SU-DHL-6 (cell line): ENCODE measurements around the gene PDHB.

Experiments
- H2AFZ ChIP-seq: fragments of 200-600 bp; sonication (generic); 2 replicates; pipeline ENCODE4 v1.6.1; 2014; ENCODE audit warnings: low read depth, mild to moderate bottlenecking, moderate library complexity, mixed read lengths, antibody characterized with exemption, low read length; ENCODE audit not compliant: severe bottlenecking
- H3F3A ChIP-seq: fragments of 200-600 bp; shearing (Covaris generic); 2 replicates; pipeline ENCODE4 v1.6.0; 2016; ENCODE audit warnings: antibody characterized with exemption, mild to moderate bottlenecking; ENCODE audit not compliant: insufficient read depth
- H3K27ac ChIP-seq: fragments of 200-600 bp; sonication (generic); 2 replicates; pipeline ENCODE4 v1.5.1; 2016; ENCODE audit warnings: low read depth, mild to moderate bottlenecking, low read length, moderate library complexity, mixed read lengths
- H3K27me3 ChIP-seq: fragments of 200-600 bp; sonication (generic), shearing (Covaris generic); 2 replicates; pipeline ENCODE4 v1.6.0; 2014; ENCODE audit warnings: mild to moderate bottlenecking, low read length
- H3K36me3 ChIP-seq: fragments of 200-600 bp; sonication (generic); 2 replicates; pipeline ENCODE4 v1.6.1; 2014; ENCODE audit warnings: mild to moderate bottlenecking, low read length, mixed read lengths
- H3K4me2 ChIP-seq: fragments of 300-600, 200-600 bp; shearing (Covaris generic), sonication (generic); 2 replicates; pipeline ENCODE4 v1.6.0; 2014; ENCODE audit warnings: low read length, low read depth, mild to moderate bottlenecking; ENCODE audit not compliant: poor library complexity, severe bottlenecking
- H3K4me3 ChIP-seq: fragments of 200-600 bp; sonication (generic); 2 replicates; pipeline ENCODE4 v1.5.1; 2014; ENCODE audit warnings: antibody characterized with exemption, low read length, mild to moderate bottlenecking, mixed read lengths; ENCODE audit not compliant: insufficient read depth, poor library complexity, severe bottlenecking
- H3K79me2 ChIP-seq: fragments of 200-600 bp; sonication (generic); 2 replicates; pipeline ENCODE4 v1.6.1; 2014; ENCODE audit warnings: mild to moderate bottlenecking, low read length, moderate library complexity; ENCODE audit not compliant: insufficient read depth
- H3K9ac ChIP-seq: fragments of 200-600 bp; sonication (generic); 2 replicates; pipeline ENCODE4 v1.7.0; 2014; ENCODE audit warnings: mild to moderate bottlenecking, low read length
- H3K9me2 ChIP-seq: fragments of 200-600 bp; sonication (generic); replicated peaks from 2 replicates; pipeline ENCODE4 v1.6.1; 2014; ENCODE audit warnings: low read length; ENCODE audit not compliant: insufficient read depth
- H3K9me3 ChIP-seq: fragments of 200-600 bp; sonication (generic); 2 replicates; pipeline ENCODE4 v1.6.1; 2014; ENCODE audit warnings: low read length, mixed read lengths; ENCODE audit not compliant: insufficient read depth
- H4K20me1 ChIP-seq: fragments of 200-600 bp; sonication (generic); 2 replicates; pipeline ENCODE4 v1.6.1; 2014; ENCODE audit warnings: low read depth, mild to moderate bottlenecking, antibody characterized with exemption, low read length, moderate library complexity, mixed read lengths
- EZH2phosphoT487 ChIP-seq: fragments of 200-600 bp; sonication (generic), shearing (Covaris generic); conservative IDR thresholded peaks from 2 replicates; pipeline ENCODE4 v1.6.1; 2018; ENCODE audit warnings: mild to moderate bottlenecking, antibody characterized with exemption, low read length, moderate library complexity, mixed read lengths
- TF ChIP-seq, protein P1 (sequence below): fragments of 200-600 bp; sonication (generic); IDR thresholded peaks from one replicate; pipeline ENCODE4 v1.5.1; 2017; ENCODE audit warnings: antibody characterized with exemption, mild to moderate bottlenecking, low read length, moderate library complexity; ENCODE audit not compliant: insufficient read depth, poor library complexity, severe bottlenecking

The PDHB gene

DNA sequence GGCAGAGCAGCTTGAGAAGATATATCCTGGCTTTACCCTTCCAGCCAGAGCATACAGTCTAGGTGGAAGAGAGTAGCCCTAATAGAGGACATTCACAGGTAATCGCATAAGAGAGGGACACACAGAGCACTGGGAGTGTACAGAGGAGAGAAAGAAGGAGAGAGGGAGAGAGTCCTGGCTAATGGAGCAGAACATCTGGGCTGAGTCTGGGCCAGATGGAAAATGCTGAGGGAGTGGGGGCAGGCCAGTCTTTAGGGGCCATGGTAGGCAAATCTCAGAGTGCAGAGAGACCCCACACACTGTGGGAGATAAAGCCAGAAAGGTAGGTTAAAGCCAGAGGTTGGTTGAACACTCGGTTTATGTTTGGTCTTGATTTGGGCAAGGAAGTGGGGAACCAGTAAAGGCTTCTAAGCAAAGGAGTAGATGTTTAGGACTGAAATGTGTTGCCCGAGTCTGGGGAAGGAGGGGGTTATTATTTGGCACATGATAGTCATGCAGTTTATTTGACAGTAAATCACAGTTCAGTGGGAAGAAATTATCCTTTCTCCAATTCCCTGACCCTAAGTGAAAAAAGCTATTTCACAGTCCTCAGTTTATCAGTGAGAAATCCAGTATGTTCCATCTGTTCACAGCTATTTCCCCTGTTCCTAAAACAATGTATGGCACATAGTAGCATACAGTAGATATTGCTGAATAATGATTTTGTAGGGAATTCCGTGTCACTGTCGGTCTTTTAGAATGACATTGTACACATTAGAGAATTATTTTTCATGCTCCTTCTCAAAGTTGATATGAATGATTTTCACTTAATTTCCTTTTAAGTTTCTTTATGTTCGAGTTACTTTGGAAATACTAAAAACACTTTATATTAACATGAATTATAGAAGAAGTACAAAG, 45.7 kb downstream of the PDHB start:
- Histone ChIP-seq H3K27ac (peak overlapping the region; percentile 49), H3F3A (peaks cover 5% of the 10 kb centered on the region; the same call in 1 of the 2 replicates), H3K27me3 (no peaks in the 10 kb centered on the region), H3K79me2 (peaks cover 14% of the 10 kb centered on the region), H3K36me3 (peaks cover 23% of the 10 kb centered on the region), H3K9ac (no peak overlapping the region), H4K20me1 (no peaks in the 10 kb centered on the region), H3K9me2 (no peaks in the 10 kb centered on the region), H3K4me3 (no peak overlapping the region), H2AFZ (no peak overlapping the region), H3K4me2 (peak overlapping the region; percentile 16), H3K9me3 (no peaks in the 10 kb centered on the region)
- TF ChIP-seq, protein P1, sequence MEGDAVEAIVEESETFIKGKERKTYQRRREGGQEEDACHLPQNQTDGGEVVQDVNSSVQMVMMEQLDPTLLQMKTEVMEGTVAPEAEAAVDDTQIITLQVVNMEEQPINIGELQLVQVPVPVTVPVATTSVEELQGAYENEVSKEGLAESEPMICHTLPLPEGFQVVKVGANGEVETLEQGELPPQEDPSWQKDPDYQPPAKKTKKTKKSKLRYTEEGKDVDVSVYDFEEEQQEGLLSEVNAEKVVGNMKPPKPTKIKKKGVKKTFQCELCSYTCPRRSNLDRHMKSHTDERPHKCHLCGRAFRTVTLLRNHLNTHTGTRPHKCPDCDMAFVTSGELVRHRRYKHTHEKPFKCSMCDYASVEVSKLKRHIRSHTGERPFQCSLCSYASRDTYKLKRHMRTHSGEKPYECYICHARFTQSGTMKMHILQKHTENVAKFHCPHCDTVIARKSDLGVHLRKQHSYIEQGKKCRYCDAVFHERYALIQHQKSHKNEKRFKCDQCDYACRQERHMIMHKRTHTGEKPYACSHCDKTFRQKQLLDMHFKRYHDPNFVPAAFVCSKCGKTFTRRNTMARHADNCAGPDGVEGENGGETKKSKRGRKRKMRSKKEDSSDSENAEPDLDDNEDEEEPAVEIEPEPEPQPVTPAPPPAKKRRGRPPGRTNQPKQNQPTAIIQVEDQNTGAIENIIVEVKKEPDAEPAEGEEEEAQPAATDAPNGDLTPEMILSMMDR: no peak
- no peak for TF ChIP-seq EZH2phosphoT487

DNA sequence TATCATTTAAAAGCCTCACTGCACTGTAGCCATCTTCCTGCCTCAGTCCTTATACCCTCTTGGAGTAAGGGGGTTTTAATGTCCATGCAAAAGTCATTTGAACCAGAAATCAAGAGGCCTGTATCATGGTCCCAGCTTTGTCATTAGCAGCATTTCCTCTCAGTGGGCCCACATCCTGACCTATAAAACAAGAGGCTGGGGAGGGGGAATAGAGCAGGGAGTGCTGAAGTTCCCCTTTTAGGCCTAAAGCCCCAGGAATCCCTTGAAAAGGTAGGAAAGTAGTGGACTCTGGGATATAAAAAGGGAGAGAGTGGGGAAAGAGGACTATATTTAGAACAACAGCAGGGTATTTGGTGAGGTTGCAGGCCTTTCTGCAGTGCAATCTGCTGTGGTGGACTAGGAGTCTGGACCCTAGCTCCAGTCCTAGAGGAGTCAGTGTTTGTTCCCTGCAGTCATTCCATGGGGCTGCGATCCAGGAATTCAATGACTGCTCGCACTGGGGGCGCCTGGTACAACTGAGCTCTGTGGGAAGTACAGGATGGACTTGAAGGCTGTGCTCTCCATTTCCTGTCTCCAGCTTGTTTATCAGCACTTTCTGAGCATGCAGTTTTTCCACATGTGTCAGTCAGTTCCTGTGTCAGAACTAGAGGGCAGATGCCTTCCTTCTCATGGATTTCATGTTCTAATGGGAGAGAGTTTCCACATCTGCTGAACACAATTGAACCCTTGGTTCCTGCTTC, 46.8 kb downstream of the PDHB start:
- Histone ChIP-seq H3K4me2 (no peak overlapping the region), H3K4me3 (no peak overlapping the region), H2AFZ (no peak overlapping the region), H4K20me1 (no peaks in the 10 kb centered on the region), H3K79me2 (peaks cover 14% of the 10 kb centered on the region), H3K9me3 (no peaks in the 10 kb centered on the region), H3K9me2 (no peaks in the 10 kb centered on the region), H3K27me3 (no peaks in the 10 kb centered on the region), H3K27ac (no peak overlapping the region), H3F3A (peaks cover 5% of the 10 kb centered on the region; the same call in 1 of the 2 replicates), H3K36me3 (peaks cover 25% of the 10 kb centered on the region), H3K9ac (no peak overlapping the region)
- no peak for TF ChIP-seq EZH2phosphoT487
- TF ChIP-seq, protein P1: no peak

DNA sequence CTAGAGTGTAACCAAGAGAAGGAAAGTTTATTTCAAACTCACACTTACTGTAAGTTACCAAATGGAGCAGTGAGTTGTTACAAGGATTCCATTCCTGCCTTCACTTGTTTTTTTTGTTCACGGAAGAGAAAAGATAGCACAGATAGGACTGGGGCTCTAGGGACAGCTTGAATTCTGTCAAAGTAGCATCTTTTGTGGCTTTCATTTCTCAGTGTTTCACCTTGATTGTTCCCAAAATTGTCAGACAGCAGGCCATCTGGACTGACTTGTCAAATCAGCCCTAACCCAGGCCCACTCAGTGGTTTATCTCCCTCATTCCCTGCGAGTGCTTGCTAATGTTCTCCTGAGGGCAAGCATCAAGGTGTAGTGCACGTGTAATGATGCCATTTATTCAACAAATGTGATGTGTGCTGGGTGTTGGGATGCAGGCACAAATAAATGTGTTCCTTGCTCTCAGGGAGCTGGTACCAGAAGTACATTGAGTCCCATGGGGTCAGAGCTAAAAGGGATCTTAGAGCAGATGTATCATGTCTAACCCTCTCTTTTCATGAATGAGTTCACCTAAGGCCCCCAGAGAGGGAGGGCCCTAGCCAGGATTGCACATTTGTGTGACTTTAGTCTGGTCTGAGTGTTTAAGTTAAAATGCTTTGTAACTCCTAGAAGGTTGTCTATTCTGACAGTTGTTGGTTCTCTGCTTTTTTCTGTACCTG, 49.1 kb downstream of the PDHB start:
- no peaks in the 10 kb centered on the region for H3K27me3 ChIP-seq
- no peak overlapping the region for H3K9ac ChIP-seq
- no peak overlapping the region for H2AFZ ChIP-seq
- H3K36me3 ChIP-seq: peaks cover 12% of the 10 kb centered on the region
- no peak overlapping the region for H3K4me2 ChIP-seq
- H4K20me1 ChIP-seq: no peaks in the 10 kb centered on the region
- H3K79me2 ChIP-seq: peaks cover 21% of the 10 kb centered on the region
- H3K27ac ChIP-seq: no peak overlapping the region
- TF ChIP-seq EZH2phosphoT487: no peak
- TF ChIP-seq, protein P1: no peak
- H3K9me3 ChIP-seq: no peaks in the 10 kb centered on the region
- no peak overlapping the region for H3K4me3 ChIP-seq
- no peaks in the 10 kb centered on the region for H3K9me2 ChIP-seq
- H3F3A ChIP-seq: peaks cover 5% of the 10 kb centered on the region; the same call in 1 of the 2 replicates
